ENCODE data around the gene MC1R.
"Not testable (repeated sequence)": the region's sequence is repeated elsewhere in the genome, so short reads cannot be mapped to it uniquely, and the experiment has no call there.

MC1R gene

GRCh38 chr16:89918453-89919347 lies at the start of gene MC1R:
Gene MC1R (plus strand): TSS chr16:89918862. CDS start chr16:89919259, 397 bp downstream.
- TF ChIP-seq CTCF (IDR thresholded peaks at IDR 0.05; ENCODE audit: insufficient read depth, low read depth, low read length, missing control alignments): peak; percentile 49
- H3K4me3 ChIP-seq (ENCODE audit: low read depth, low read length): peak within 1 kb of the TSS; percentile 65
- peak; percentile 58 for DNase-seq (ENCODE audit: low read depth)

GRCh38 chr16:89869911-89870310 lies 48.8 kb upstream of the MC1R start:
- TF ChIP-seq CTCF (IDR thresholded peaks at IDR 0.05; ENCODE audit: insufficient read depth, low read depth, low read length, missing control alignments): no peak
- H3K4me3 ChIP-seq (ENCODE audit: low read depth, low read length): no peak overlapping the region
- DNase-seq (ENCODE audit: low read depth): no peak

- H3K4me3 ChIP-seq (ENCODE audit: low read depth, low read length): no peak overlapping the region
- no peak for DNase-seq (ENCODE audit: low read depth)
- TF ChIP-seq CTCF (IDR thresholded peaks at IDR 0.05; ENCODE audit: insufficient read depth, low read depth, low read length, missing control alignments): no peak
These were observed 48.2 kb upstream of the MC1R start for GRCh38 chr16:89870440-89870839.

- no peak for DNase-seq (ENCODE audit: low read depth)
- no peak overlapping the region for H3K4me3 ChIP-seq (ENCODE audit: low read depth, low read length)
These were observed 46.8 kb upstream of the MC1R start for GRCh38 chr16:89871895-89872294.

GRCh38 chr16:89873109-89873971 lies 45.3 kb upstream of the MC1R start, which contains the start of gene TCF25:
Gene TCF25 (plus strand): TSS chr16:89873592. CDS start chr16:89873668, 76 bp downstream.
- peak within 1 kb of the TSS; percentile 97 for H3K4me3 ChIP-seq (ENCODE audit: low read depth, low read length)
- DNase-seq (ENCODE audit: low read depth): peak; percentile 94
- no peak for TF ChIP-seq CTCF (IDR thresholded peaks at IDR 0.05; ENCODE audit: insufficient read depth, low read depth, low read length, missing control alignments)

More at GRCh38 chr16:89871895-89872294, 46.8 kb upstream of the MC1R start:
- TF ChIP-seq CTCF (IDR thresholded peaks at IDR 0.05; ENCODE audit: insufficient read depth, low read depth, low read length, missing control alignments): no peak

GRCh38 chr16:89873972-89874689 lies 44.5 kb upstream of the MC1R start:
- no peak for TF ChIP-seq CTCF (IDR thresholded peaks at IDR 0.05; ENCODE audit: insufficient read depth, low read depth, low read length, missing control alignments)
- peak; percentile 99 for DNase-seq (ENCODE audit: low read depth)

GRCh38 chr16:89879123-89879522 lies 39.5 kb upstream of the MC1R start:
- H3K4me3 ChIP-seq (ENCODE audit: low read depth, low read length); DNase-seq (ENCODE audit: low read depth): not testable (repeated sequence)

More at GRCh38 chr16:89873972-89874689, 44.5 kb upstream of the MC1R start:
- H3K4me3 ChIP-seq (ENCODE audit: low read depth, low read length): peak overlapping the region; percentile 97
